Naive thymus-derived CD4-positive, alpha-beta T cell (primary cell): Measurements from ENCODE around the gene FASTKD3. TPM values are rescaled to one million over a fixed set of nuclear protein-coding genes. Genes with fewer than 3 reads are reported as not detected.
A peak's percentile ranks its signal among the peaks of the same experiment; 100 is the strongest.

Source experiments
- ATAC-seq: fragments of 150-1000 bp; cut with Tn5 transposase; 2 replicates; pipeline ENCODE4 v1.10.0; 2021; ENCODE audit warnings: mild to moderate bottlenecking, moderate library complexity
- CTCF ChIA-PET: fragments of 350-600 bp; sonication (Branson Sonifier 250); formaldehyde crosslinking; loops from one replicate; lab custom pipeline; 2021; ENCODE audit warnings: antibody characterized with exemption; lab: Charles Lee
- POLR2A ChIA-PET: fragments of 350-600 bp; sonication (Branson Sonifier 250); formaldehyde crosslinking; loops from one replicate; lab custom pipeline; 2021; ENCODE audit warnings: antibody characterized with exemption, inconsistent platforms; lab: Charles Lee
- DNase-seq, 9 donors: peaks; one replicate each; pipeline versions ENCODE4 v3.0.0 to v3.0.0-alpha.2; 2020 to 2022; ENCODE audit warnings: mixed read lengths in 1 of 9
- H3K27ac ChIP-seq: one replicate; pipeline ENCODE4 v1.7.0; 2013; ENCODE audit warnings: mild to moderate bottlenecking, low read depth, low read length, moderate library complexity
- H3K27me3 ChIP-seq, 2 donors: one replicate each; pipeline ENCODE4 v1.7.0; 2013; ENCODE audit warnings: low read length in 2 of 2, mild to moderate bottlenecking in 2 of 2, moderate library complexity in 2 of 2; ENCODE audit not compliant: control insufficient read depth in 2 of 2, insufficient read depth in 2 of 2
- H3K36me3 ChIP-seq, 3 experiments: 1 replicate in 2 of 3; 2 replicates in 1 of 3; pipeline ENCODE4 v1.7.0; 2013; ENCODE audit warnings: low read length in 3 of 3, mild to moderate bottlenecking in 3 of 3, moderate library complexity in 1 of 3; ENCODE audit not compliant: insufficient read depth in 3 of 3, control insufficient read depth in 2 of 3
- H3K4me1 ChIP-seq, 2 donors: one replicate each; pipeline ENCODE4 v1.7.0; 2013; ENCODE audit warnings: low read length in 2 of 2, mild to moderate bottlenecking in 2 of 2, moderate library complexity in 1 of 2; ENCODE audit not compliant: control insufficient read depth in 2 of 2, insufficient read depth in 2 of 2
- H3K4me3 ChIP-seq: 2 replicates; pipeline ENCODE4 v1.7.0; 2013; ENCODE audit warnings: mild to moderate bottlenecking, low read length
- H3K9me3 ChIP-seq, 3 experiments: 1 replicate in 2 of 3; 2 replicates in 1 of 3; pipeline ENCODE4 v1.7.0; 2013; ENCODE audit warnings: low read length in 3 of 3; ENCODE audit not compliant: control insufficient read depth in 2 of 3
- H3K27ac Mint-ChIP-seq, 9 donors: one replicate each; pipeline ENCODE4 v1.8.0; 2020 to 2022; ENCODE audit warnings: mixed read lengths in 9 of 9, mild to moderate bottlenecking in 8 of 9, moderate library complexity in 5 of 9, inconsistent platforms in 2 of 9
- H3K27me3 Mint-ChIP-seq, 5 donors: one replicate each; pipeline ENCODE4 v1.8.0; 2021 to 2022; ENCODE audit warnings: mixed read lengths in 5 of 5, mild to moderate bottlenecking in 1 of 5
- H3K36me3 Mint-ChIP-seq, 5 donors: one replicate each; pipeline ENCODE4 v1.8.0; 2020 to 2022; ENCODE audit warnings: mixed read lengths in 5 of 5, mild to moderate bottlenecking in 3 of 5, inconsistent platforms in 1 of 5
- H3K4me1 Mint-ChIP-seq, 7 donors: one replicate each; pipeline ENCODE4 v1.8.0; 2020 to 2022; ENCODE audit warnings: mixed read lengths in 7 of 7, mild to moderate bottlenecking in 3 of 7, inconsistent platforms in 1 of 7
- H3K4me3 Mint-ChIP-seq, 10 donors: one replicate each; pipeline ENCODE4 v1.8.0; 2020 to 2022; ENCODE audit warnings: mild to moderate bottlenecking in 10 of 10, mixed read lengths in 10 of 10, moderate library complexity in 6 of 10, inconsistent platforms in 2 of 10
- H3K9me3 Mint-ChIP-seq, 11 donors: one replicate each; pipeline ENCODE4 v1.8.0; 2020 to 2022; ENCODE audit warnings: mixed read lengths in 11 of 11, mild to moderate bottlenecking in 4 of 11, inconsistent platforms in 1 of 11, moderate library complexity in 1 of 11
- intact Hi-C, 2 donors: fragments of 100-400 bp; cut with micrococcal nuclease; formaldehyde crosslinking; loops; one replicate each; pipeline ENCODE4 v1.15.1; 2023
- polyA plus RNA-seq, 2 donors: library from polyadenylated mRNA; unstranded; fragments of 300-500 nt; fragmentation: Illumina TruSeq; gene quantifications; one replicate each; pipeline ENCODE4 v1.2.3, GENCODE V29; 2021
- total RNA-seq, 6 experiments: library from RNA in 5 of 6; stranded (reverse) in 5 of 6; gene quantifications; 1 replicate in 5 of 6; 2 replicates in 1 of 6; pipeline ENCODE4 v1.2.3 and lab custom pipeline; 2021 to 2026

Gene FASTKD3
- total and polyA plus RNA-seq, 7 experiments from 2014 or later = 4.2 to 15.3 (median 10.0) TPM

GRCh38 chr5:7823594-7823993 is 45.2 kb downstream of the FASTKD3 start:
- Mint-ChIP-seq H3K4me3 (no peak overlapping the region), H3K36me3 (no peaks in the 10 kb centered on the region), H3K27ac (no peak overlapping the region), H3K9me3 (no peaks in the 10 kb centered on the region), H3K4me1 (peaks cover 0 to 3% (median 0%) of the 10 kb centered on the region in 7 donors), H3K27me3 (peaks cover 3 to 49% (median 33%) of the 10 kb centered on the region in 5 donors)
- ChIA-PET POLR2A (no interaction called here), CTCF (no interaction called here)
- no peaks in the 10 kb centered on the region for H3K27me3 ChIP-seq
- H3K4me3 ChIP-seq = no peak overlapping the region
- no peak overlapping the region for H3K27ac ChIP-seq
- DNase-seq (no peak), ATAC-seq (no peak)
- no peaks in the 10 kb centered on the region for H3K36me3 ChIP-seq
- no peaks in the 10 kb centered on the region for H3K9me3 ChIP-seq
- no peaks in the 10 kb centered on the region for H3K4me1 ChIP-seq
- intact Hi-C loops = no loop called here

- POLR2A ChIA-PET = no interaction called here
- no peak overlapping the region for H3K27ac ChIP-seq
- no peaks in the 10 kb centered on the region for H3K36me3 Mint-ChIP-seq
- no peak overlapping the region for H3K27ac Mint-ChIP-seq
- CTCF ChIA-PET = no interaction called here
- H3K9me3 Mint-ChIP-seq = no peaks in the 10 kb centered on the region
- DNase-seq = no peak
- H3K4me1 ChIP-seq = no peaks in the 10 kb centered on the region
- H3K9me3 ChIP-seq = no peaks in the 10 kb centered on the region
- H3K4me3 Mint-ChIP-seq = no peak overlapping the region
- H3K4me1 Mint-ChIP-seq = peaks cover 0 to 3% (median 0%) of the 10 kb centered on the region in 7 donors
- no peak overlapping the region for H3K4me3 ChIP-seq
- no peaks in the 10 kb centered on the region for H3K27me3 ChIP-seq
- no peak for ATAC-seq
- intact Hi-C loops = no loop called here
- peaks cover 3 to 44% (median 32%) of the 10 kb centered on the region in 5 donors for H3K27me3 Mint-ChIP-seq
- no peaks in the 10 kb centered on the region for H3K36me3 ChIP-seq
These were observed 46.4 kb downstream of the FASTKD3 start for GRCh38 chr5:7822449-7822848.

- H3K36me3 Mint-ChIP-seq = no peaks in the 10 kb centered on the region
- H3K27me3 Mint-ChIP-seq = peaks cover 12 to 56% (median 46%) of the 10 kb centered on the region in 5 donors
- Histone ChIP-seq H3K36me3 (no peaks in the 10 kb centered on the region), H3K4me1 (no peaks in the 10 kb centered on the region), H3K9me3 (no peaks in the 10 kb centered on the region), H3K27me3 (no peaks in the 10 kb centered on the region), H3K4me3 (no peak overlapping the region), H3K27ac (no peak overlapping the region)
- H3K9me3 Mint-ChIP-seq = no peaks in the 10 kb centered on the region
- ATAC-seq (no peak), DNase-seq (no peak)
- intact Hi-C loops = loop anchor here in 1 of 2 donors (5.0 kb wide), 1 partner anchor 1049 kb away; no protein-coding TSS in a partner anchor
- ChIA-PET POLR2A (no interaction called here), CTCF (no interaction called here)
- peak overlapping the region in 1 of 9 donors; percentile 68 for H3K27ac Mint-ChIP-seq
- H3K4me3 Mint-ChIP-seq = no peak overlapping the region
- peaks cover 0 to 6% (median 0%) of the 10 kb centered on the region in 7 donors for H3K4me1 Mint-ChIP-seq
These were observed 52.3 kb downstream of the FASTKD3 start for GRCh38 chr5:7816535-7816901.

GRCh38 chr5:7815892-7816534 is 52.8 kb downstream of the FASTKD3 start:
- intact Hi-C loops = loop anchor here in 1 of 2 donors (5.0 kb wide), 1 partner anchor 1049 kb away; no protein-coding TSS in a partner anchor
- H3K27me3 Mint-ChIP-seq = peaks cover 12 to 52% (median 42%) of the 10 kb centered on the region in 5 donors
- DNase-seq (peak in 8 of 9 donors; percentile 16 to 73 (median 38)), ATAC-seq (peak; percentile 87)
- Histone ChIP-seq H3K27ac (no peak overlapping the region), H3K4me3 (no peak overlapping the region), H3K36me3 (no peaks in the 10 kb centered on the region), H3K27me3 (no peaks in the 10 kb centered on the region), H3K9me3 (no peaks in the 10 kb centered on the region), H3K4me1 (no peaks in the 10 kb centered on the region)
- H3K4me1 Mint-ChIP-seq = peaks cover 0 to 6% (median 0%) of the 10 kb centered on the region in 7 donors
- no peaks in the 10 kb centered on the region for H3K9me3 Mint-ChIP-seq
- no peak overlapping the region for H3K4me3 Mint-ChIP-seq
- ChIA-PET POLR2A (no interaction called here), CTCF (interaction anchor here (0.9 kb wide), 1 partner anchor 39 kb away, joined by 3 read pairs; no protein-coding TSS in a partner anchor)
- no peaks in the 10 kb centered on the region for H3K36me3 Mint-ChIP-seq
- no peak overlapping the region for H3K27ac Mint-ChIP-seq

- ChIA-PET POLR2A (no interaction called here), CTCF (no interaction called here)
- DNase-seq (no peak), ATAC-seq (no peak)
- Histone ChIP-seq H3K4me1 (no peaks in the 10 kb centered on the region), H3K9me3 (no peaks in the 10 kb centered on the region), H3K4me3 (no peak overlapping the region), H3K27ac (no peak overlapping the region), H3K36me3 (no peaks in the 10 kb centered on the region), H3K27me3 (no peaks in the 10 kb centered on the region)
- H3K9me3 Mint-ChIP-seq = peaks cover 0 to 4% (median 0%) of the 10 kb centered on the region in 11 donors
- no peak overlapping the region for H3K27ac Mint-ChIP-seq
- peaks cover 0 to 6% (median 0%) of the 10 kb centered on the region in 7 donors for H3K4me1 Mint-ChIP-seq
- intact Hi-C loops = loop anchor here in 1 of 2 donors (5.0 kb wide), 1 partner anchor 1048 kb away; no protein-coding TSS in a partner anchor
- H3K4me3 Mint-ChIP-seq = no peak overlapping the region
- peaks cover 9 to 54% (median 48%) of the 10 kb centered on the region in 5 donors for H3K27me3 Mint-ChIP-seq
- H3K36me3 Mint-ChIP-seq = no peaks in the 10 kb centered on the region
These were observed 54.0 kb downstream of the FASTKD3 start for GRCh38 chr5:7814816-7815215.

DNA sequence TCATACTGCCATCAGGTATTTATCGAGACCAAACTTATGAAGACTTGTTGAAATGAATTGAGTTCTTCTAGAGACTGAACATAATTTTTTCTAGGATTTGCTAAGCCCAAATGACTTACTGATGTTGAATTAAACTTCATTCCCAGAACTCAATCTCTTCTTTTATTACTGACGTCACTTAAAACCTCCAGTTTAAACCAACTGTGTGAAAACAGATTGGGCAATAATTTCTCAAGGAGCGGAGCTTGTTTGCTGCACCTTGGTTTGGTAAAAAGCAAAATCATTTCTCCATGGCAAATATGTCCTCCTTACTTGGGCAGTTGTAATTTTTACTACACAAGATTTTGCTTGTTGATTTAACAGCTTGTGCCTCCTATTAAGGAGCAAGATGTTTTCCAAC is 55.3 kb downstream of the FASTKD3 start:
- no peak for DNase-seq
- no peaks in the 10 kb centered on the region for H3K27me3 ChIP-seq
- Mint-ChIP-seq H3K27ac (no peak overlapping the region), H3K36me3 (no peaks in the 10 kb centered on the region), H3K9me3 (peaks cover 0 to 4% (median 0%) of the 10 kb centered on the region in 11 donors), H3K4me3 (no peak overlapping the region), H3K4me1 (peaks cover 0 to 6% (median 0%) of the 10 kb centered on the region in 7 donors), H3K27me3 (peaks cover 9 to 47% (median 40%) of the 10 kb centered on the region in 5 donors)
- CTCF ChIA-PET = no interaction called here
- no peaks in the 10 kb centered on the region for H3K36me3 ChIP-seq
- POLR2A ChIA-PET = interaction anchor here (0.7 kb wide), 1 partner anchor 94 kb away, joined by 6 read pairs; no protein-coding TSS in a partner anchor
- H3K4me3 ChIP-seq = no peak overlapping the region
- intact Hi-C loops = no loop called here
- H3K9me3 ChIP-seq = no peaks in the 10 kb centered on the region
- no peaks in the 10 kb centered on the region for H3K4me1 ChIP-seq
- ATAC-seq = no peak
- H3K27ac ChIP-seq = no peak overlapping the region

DNA sequence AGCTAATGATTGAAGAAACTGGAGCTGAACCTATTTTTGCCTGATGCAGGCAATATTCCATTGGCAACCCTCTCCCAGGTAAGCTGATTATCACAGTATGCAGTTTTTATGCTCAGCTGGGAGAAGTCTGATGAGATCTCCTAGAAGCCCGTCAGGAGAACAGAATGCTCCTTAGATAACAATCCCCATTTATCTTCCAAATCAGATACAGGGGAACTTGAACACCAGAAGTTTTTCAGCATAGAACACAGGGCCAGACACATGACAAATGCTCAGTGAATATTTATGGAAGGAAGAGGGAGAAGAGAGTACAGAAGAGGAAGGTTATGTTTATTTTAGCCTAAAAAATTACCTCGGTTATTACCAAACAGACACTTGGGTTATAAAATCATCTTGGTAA is 55.8 kb downstream of the FASTKD3 start:
- H3K27ac ChIP-seq = no peak overlapping the region
- POLR2A ChIA-PET = no interaction called here
- H3K36me3 ChIP-seq = no peaks in the 10 kb centered on the region
- Mint-ChIP-seq H3K4me1 (peaks cover 0 to 6% (median 0%) of the 10 kb centered on the region in 7 donors), H3K4me3 (no peak overlapping the region), H3K27ac (no peak overlapping the region), H3K9me3 (peaks cover 0 to 4% (median 0%) of the 10 kb centered on the region in 11 donors), H3K27me3 (peaks cover 9 to 51% (median 42%) of the 10 kb centered on the region in 5 donors), H3K36me3 (no peaks in the 10 kb centered on the region)
- H3K4me1 ChIP-seq = no peaks in the 10 kb centered on the region
- no peak for DNase-seq
- intact Hi-C loops = no loop called here
- no peak overlapping the region for H3K4me3 ChIP-seq
- no peaks in the 10 kb centered on the region for H3K27me3 ChIP-seq
- H3K9me3 ChIP-seq = no peaks in the 10 kb centered on the region
- ATAC-seq = no peak
- CTCF ChIA-PET = no interaction called here
